Thyroid gland (tissue), 4 donors: Measurements from ENCODE around the gene ZBTB42. TPM values are rescaled to one million over a fixed set of nuclear protein-coding genes. Genes with fewer than 3 reads are reported as not detected.
A peak's percentile ranks its signal among the peaks of the same experiment; 100 is the strongest.

Source experiments
- DNase-seq, 2 donors: peaks; one replicate each; pipeline ENCODE4 v3.0.0-alpha.2; 2019
- H3K27ac ChIP-seq, 3 donors: fragments of 200-600 bp; sonication (generic); 1 replicate in 2 of 3; 2 replicates in 1 of 3; pipeline ENCODE4 v1.5.1; 2016 to 2019; ENCODE audit warnings: mild to moderate bottlenecking in 1 of 3, moderate library complexity in 1 of 3
- H3K27me3 ChIP-seq: fragments of 200-600 bp; sonication (generic); one replicate; pipeline ENCODE4 v1.5.1; 2019
- H3K36me3 ChIP-seq, 2 donors: fragments of 200-600 bp; sonication (generic); one replicate each; pipeline ENCODE4 v1.5.1; 2016 to 2019
- H3K4me1 ChIP-seq, 2 donors: fragments of 200-600 bp; sonication (generic); one replicate each; pipeline ENCODE4 v1.5.1; 2017 to 2019
- H3K4me3 ChIP-seq, 3 donors: fragments of 200-600 bp; sonication (generic); replicated peaks in 1 of 3; 1 replicate in 2 of 3; 2 replicates in 1 of 3; pipeline ENCODE4 v1.5.1; 2016; ENCODE audit warnings: mild to moderate bottlenecking in 1 of 3
- H3K9me3 ChIP-seq: fragments of 200-600 bp; sonication (generic); one replicate; pipeline ENCODE4 v1.5.1; 2017
- POLR2A ChIP-seq, 2 donors: fragments of 450-650 bp; IDR thresholded peaks; one replicate each; pipeline ENCODE4 v1.6.1; 2017; ENCODE audit warnings: antibody characterized with exemption in 2 of 2, mild to moderate bottlenecking in 2 of 2, moderate library complexity in 1 of 2
- whole genome bisulfite sequencing, 2 donors: methylation state at CpG; one replicate each; pipeline ENCODE4 v1.1.5; 2017; 5-methylcytosine and 5-hydroxymethylcytosine counted together
- intact Hi-C: fragments of 100-400 bp; cut with DNase I; formaldehyde crosslinking; loops from one replicate; pipeline ENCODE4 v1.15.1; 2023
- total RNA-seq, 4 donors: library from RNA; depleted of rRNA; stranded (reverse); fragments of >200 nt; gene quantifications; one replicate each; pipeline ENCODE4 v1.2.3, GENCODE V29; 2016
- TF ChIP-seq, protein P1 (sequence below), 6 experiments: fragments of 200-600 bp in 3 of 6; fragments of 450-650 bp in 3 of 6; sonication (generic) in 3 of 6; IDR thresholded peaks; one replicate each; pipeline ENCODE4 v1.5.1; 2016 to 2019; ENCODE audit warnings: antibody characterized with exemption in 6 of 6, mild to moderate bottlenecking in 2 of 6, inconsistent platforms in 1 of 6, moderate library complexity in 1 of 6

ZBTB42 gene
- total RNA-seq, 4 donors from 2014 or later: 12.9 to 29.4 (median 16.8) TPM

DNA sequence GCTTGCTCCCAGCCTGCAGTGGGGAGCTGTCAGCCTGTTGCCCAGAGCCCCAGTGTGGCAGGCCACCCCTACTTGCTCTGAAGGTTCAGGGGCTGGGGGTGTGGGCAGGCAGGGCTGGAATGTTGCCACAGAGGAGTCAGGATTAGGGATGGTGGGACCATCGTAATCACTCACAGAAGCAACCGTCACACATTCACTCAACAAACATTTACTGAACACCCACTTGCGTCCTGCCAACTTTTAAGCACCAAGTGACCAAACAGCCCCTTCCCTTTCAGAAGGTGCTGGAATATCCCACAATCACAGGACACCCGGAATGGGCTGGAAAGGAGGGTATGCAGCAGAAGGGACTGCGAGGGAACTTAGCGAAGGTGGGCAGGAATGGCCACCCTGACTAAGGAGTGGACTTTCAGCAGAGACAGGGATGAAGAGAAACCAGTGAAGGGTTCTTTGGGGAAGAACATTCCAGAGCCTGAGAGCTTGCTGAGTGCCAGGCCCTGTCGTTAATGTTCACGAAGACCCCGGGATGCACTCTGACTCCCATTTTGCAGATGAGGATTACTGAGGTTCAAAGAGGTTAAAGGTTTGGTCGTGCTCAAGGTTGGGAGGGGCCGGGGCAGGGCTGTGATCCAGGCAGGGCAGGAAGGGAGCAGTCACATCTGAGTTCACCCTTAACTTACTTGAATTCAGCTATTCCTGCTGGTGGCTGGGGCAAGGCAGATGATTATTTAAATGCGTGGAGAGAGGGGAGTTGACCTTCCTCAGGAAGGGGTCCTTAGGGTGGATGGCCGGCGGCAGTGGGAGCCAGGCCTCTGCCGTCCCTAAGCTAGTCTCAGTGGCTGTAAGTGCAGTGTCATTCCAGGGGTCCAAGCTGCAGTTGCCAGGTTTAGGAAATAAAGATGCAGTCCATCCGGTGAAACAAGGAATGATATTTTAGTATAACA, 2.3 kb upstream of the ZBTB42 start:
- no peak overlapping the region for H3K4me3 ChIP-seq
- intact Hi-C loops: no loop called here
- H3K27ac ChIP-seq: peak overlapping the region; percentile 98 to 100 (median 98)
- WGBS, 2 donors: 66 to 67% methylated on average over 16 of the region's 16 CpGs
- no peak for DNase-seq
- H3K27me3 ChIP-seq: no peaks in the 10 kb centered on the region
- no peaks in the 10 kb centered on the region for H3K9me3 ChIP-seq
- TF ChIP-seq POLR2A (IDR thresholded peaks at IDR 0.05): no peak
- TF ChIP-seq, protein P1, sequence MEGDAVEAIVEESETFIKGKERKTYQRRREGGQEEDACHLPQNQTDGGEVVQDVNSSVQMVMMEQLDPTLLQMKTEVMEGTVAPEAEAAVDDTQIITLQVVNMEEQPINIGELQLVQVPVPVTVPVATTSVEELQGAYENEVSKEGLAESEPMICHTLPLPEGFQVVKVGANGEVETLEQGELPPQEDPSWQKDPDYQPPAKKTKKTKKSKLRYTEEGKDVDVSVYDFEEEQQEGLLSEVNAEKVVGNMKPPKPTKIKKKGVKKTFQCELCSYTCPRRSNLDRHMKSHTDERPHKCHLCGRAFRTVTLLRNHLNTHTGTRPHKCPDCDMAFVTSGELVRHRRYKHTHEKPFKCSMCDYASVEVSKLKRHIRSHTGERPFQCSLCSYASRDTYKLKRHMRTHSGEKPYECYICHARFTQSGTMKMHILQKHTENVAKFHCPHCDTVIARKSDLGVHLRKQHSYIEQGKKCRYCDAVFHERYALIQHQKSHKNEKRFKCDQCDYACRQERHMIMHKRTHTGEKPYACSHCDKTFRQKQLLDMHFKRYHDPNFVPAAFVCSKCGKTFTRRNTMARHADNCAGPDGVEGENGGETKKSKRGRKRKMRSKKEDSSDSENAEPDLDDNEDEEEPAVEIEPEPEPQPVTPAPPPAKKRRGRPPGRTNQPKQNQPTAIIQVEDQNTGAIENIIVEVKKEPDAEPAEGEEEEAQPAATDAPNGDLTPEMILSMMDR (IDR thresholded peaks at IDR 0.05): no peak
- H3K4me1 ChIP-seq: peaks cover 53 to 63% of the 10 kb centered on the region in 2 donors
- H3K36me3 ChIP-seq: no peaks in the 10 kb centered on the region

DNA sequence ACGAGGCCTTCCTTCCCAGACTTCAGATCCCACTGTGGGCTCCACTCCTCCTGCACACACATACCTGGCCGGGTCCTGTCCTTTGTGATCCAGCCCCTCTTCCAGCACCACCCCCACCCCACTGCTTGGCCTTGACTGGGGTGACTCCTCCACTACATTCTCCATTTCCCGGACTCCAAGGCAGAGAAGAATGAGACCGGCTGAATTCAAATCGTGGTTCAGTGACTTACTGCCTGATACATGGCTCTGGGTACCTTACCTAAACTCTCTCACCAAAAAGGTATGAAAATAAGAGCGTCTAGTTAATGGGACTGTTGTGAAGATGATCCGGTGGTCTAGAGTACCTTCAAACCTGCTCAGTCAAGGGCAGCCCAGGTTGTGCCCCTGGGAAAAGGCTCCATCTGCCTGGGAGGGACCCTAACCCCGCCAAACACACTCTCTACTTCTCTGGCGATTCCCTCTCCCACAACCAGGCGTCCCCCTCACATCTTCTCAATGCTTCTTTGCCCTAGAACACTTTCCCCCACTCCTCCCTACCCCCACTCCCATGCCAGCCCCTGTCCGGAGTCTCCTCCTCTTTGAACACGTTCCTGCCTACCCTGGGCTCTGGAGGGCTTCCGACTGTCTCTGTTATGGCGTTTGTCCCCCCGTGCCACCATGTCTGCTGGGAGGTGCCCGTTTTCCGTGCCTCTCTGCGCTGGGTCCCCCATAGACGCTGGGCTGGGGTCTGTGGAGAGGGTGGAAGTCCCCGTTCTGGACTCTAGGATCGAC, 1.5 kb upstream of the ZBTB42 start:
- peak overlapping the region in 1 of 3 donors; percentile 34 for H3K4me3 ChIP-seq
- intact Hi-C loops: no loop called here
- WGBS, 2 donors: 46 to 51% methylated on average over 21 of the region's 21 CpGs
- H3K27me3 ChIP-seq: no peaks in the 10 kb centered on the region
- peaks cover 44 to 54% of the 10 kb centered on the region in 2 donors for H3K4me1 ChIP-seq
- H3K27ac ChIP-seq: peak overlapping the region; percentile 98 to 100 (median 98)
- no peak for TF ChIP-seq POLR2A (IDR thresholded peaks at IDR 0.05)
- TF ChIP-seq, protein P1 (IDR thresholded peaks at IDR 0.05): no peak
- H3K9me3 ChIP-seq: no peaks in the 10 kb centered on the region
- no peak for DNase-seq
- H3K36me3 ChIP-seq: no peaks in the 10 kb centered on the region

DNA sequence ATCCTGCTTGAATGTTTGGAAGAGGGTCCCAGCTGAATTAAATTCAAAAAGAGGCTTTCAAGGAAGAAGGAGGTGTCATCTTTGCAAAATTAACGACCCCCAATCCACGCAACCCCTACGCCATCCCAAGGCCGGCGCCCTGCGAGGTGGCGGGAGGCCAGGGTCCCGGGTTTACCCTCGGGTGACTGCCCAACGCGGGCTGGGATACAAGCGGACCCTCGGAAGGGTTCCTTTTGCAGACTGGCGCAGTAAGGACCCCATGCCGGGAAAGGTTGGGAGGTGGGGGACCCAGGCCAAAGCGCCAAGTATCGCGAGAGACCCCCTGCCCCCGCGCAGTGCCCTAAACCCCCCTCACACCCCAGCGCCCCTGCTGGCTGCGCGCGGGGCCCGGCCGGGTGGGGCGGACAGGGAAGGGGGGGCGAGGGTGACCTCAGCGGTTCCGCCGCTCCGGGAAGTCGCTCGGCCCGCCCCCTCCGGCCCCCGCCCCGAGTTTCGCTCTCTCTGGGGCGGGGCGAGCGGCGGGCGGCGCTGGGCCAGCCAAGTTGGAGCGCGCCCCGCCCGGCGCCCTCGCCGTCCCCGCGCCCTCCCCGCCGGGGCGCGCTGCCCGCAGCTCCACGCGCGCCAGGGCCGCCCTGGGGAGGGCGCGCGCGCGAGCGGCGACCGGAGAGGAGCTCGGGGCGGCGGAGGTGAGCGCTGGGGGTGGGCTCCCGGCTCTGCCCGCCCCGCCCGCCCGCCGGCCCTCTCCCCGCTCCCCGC, 708 bp upstream of the ZBTB42 start:
- TF ChIP-seq, protein P1 (IDR thresholded peaks at IDR 0.05): peak in 4 of 6 experiments; percentile 22 to 40 (median 23)
- no peak for TF ChIP-seq POLR2A (IDR thresholded peaks at IDR 0.05)
- peak overlapping the region; percentile 98 to 100 (median 98) for H3K27ac ChIP-seq
- H3K4me3 ChIP-seq: peak overlapping the region in 2 of 3 donors; percentile 39 to 55
- 23 to 28% methylated on average over 13 of the region's 83 CpGs for WGBS, 2 donors
- peaks cover 43 to 57% of the 10 kb centered on the region in 2 donors for H3K4me1 ChIP-seq
- no peaks in the 10 kb centered on the region for H3K9me3 ChIP-seq
- intact Hi-C loops: no loop called here
- peak; percentile 88 to 90 for DNase-seq
- no peaks in the 10 kb centered on the region for H3K27me3 ChIP-seq
- H3K36me3 ChIP-seq: no peaks in the 10 kb centered on the region

DNA sequence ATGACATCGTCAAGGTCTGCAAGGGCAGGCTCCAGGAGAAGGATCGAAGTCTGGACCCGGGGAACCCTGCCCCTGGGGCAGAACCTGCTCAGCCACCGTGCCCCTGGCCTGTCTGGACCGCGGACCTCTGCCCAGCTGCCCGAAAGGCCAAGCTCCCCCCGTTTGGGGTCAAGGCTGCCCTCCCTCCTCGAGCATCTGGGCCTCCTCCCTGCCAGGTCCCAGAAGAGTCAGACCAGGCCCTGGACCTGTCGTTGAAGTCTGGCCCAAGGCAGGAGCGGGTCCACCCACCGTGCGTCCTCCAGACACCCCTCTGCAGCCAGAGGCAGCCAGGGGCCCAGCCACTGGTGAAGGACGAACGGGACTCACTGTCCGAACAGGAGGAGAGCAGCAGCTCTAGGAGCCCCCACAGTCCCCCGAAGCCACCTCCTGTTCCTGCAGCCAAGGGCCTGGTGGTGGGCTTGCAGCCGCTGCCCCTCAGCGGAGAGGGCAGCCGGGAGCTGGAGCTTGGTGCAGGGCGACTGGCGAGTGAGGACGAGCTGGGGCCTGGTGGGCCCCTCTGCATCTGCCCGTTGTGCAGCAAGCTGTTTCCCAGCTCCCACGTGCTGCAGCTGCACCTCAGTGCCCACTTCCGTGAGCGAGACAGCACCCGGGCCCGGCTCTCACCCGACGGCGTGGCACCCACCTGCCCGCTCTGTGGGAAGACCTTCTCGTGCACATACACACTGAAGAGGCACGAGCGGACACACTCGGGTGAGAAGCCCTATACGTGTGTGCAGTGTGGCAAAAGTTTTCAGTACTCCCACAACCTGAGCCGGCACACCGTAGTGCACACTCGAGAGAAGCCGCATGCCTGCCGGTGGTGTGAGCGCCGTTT, 856 bp downstream of the ZBTB42 start:
- Histone ChIP-seq H3K27ac (peak overlapping the region in 2 of 3 donors; percentile 76 to 88), H3K27me3 (no peaks in the 10 kb centered on the region), H3K9me3 (no peaks in the 10 kb centered on the region), H3K36me3 (no peaks in the 10 kb centered on the region), H3K4me1 (peaks cover 40 to 55% of the 10 kb centered on the region in 2 donors), H3K4me3 (peak overlapping the region in 2 of 3 donors; percentile 33 to 55)
- WGBS, 2 donors: 80 to 85% methylated on average over 21 to 33 of the region's 45 CpGs
- no peak for DNase-seq
- TF ChIP-seq, protein P1 (IDR thresholded peaks at IDR 0.05): no peak
- TF ChIP-seq POLR2A (IDR thresholded peaks at IDR 0.05): no peak
- intact Hi-C loops: no loop called here
